ENCODE measurements around the gene TOM1L2. TPM values are rescaled to one million over a fixed set of nuclear protein-coding genes. Genes with fewer than 3 reads are reported as not detected.

Gene TOM1L2
- total RNA-seq, 2 donors from 2014 or later: 47.6 to 68.7 TPM

DNA sequence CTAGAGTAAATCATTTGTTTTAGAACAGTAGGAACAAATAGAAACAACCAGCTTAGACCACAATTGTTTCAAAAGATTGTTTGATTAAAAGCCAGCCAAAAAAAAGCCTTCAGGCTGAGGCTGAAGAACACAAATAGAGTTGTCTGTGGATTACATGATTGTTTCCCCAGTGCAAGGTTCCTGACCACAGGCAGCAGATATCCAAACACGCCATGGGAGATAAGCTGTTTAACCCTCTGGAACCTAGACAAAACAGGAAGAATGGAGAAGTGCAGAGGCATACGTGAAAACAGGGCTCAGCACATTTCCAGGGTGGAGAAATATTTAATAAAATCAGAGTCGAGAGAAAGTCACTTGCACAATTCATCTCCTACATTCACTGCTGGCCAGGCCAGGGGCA lies 45.8 kb upstream of the TOM1L2 start:
- TF ChIP-seq CTCF (IDR thresholded peaks at IDR 0.05): no peak
- Histone ChIP-seq H3K36me3 (no peaks in the 10 kb centered on the region), H3K27me3 (no peaks in the 10 kb centered on the region), H3K4me1 (no peaks in the 10 kb centered on the region), H3K9me3 (no peaks in the 10 kb centered on the region), H3K27ac (no peak overlapping the region), H3K9ac (ENCODE audit: low read depth in 2 of 2, low read length in 2 of 2) (no peak overlapping the region), H3K4me3 (no peak overlapping the region)
- no peak for DNase-seq
- intact Hi-C loops (cut with DNase I): no loop called here

DNA sequence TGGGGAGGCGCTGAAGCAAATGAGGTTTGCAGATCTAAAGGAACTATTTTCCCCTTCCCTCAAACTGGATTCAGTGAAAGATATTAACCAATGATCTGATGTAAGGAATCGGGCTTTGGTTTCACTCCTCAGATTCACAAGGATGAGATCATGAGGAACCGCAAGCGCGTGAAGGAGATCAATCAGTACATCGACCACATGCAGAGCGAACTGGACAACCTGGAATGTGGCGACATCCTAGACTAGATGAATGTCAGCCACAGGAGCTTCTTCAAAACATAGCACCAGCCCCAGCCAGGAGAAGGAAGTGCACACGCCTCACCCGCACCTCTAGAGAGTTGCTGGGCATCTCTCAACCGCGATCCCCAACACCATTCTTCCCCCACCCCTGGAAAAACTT lies 44.2 kb upstream of the TOM1L2 start:
- no peak overlapping the region for H3K27ac ChIP-seq
- TF ChIP-seq CTCF (IDR thresholded peaks at IDR 0.05): no peak
- H3K36me3 ChIP-seq: no peaks in the 10 kb centered on the region
- H3K9ac ChIP-seq (ENCODE audit: low read depth in 2 of 2, low read length in 2 of 2): no peak overlapping the region
- no peak overlapping the region for H3K4me3 ChIP-seq
- intact Hi-C loops (cut with DNase I): no loop called here
- H3K9me3 ChIP-seq: no peaks in the 10 kb centered on the region
- H3K27me3 ChIP-seq: no peaks in the 10 kb centered on the region
- H3K4me1 ChIP-seq: no peaks in the 10 kb centered on the region
- no peak for DNase-seq

- Histone ChIP-seq H3K27ac (no peak overlapping the region), H3K9me3 (no peaks in the 10 kb centered on the region), H3K4me1 (no peaks in the 10 kb centered on the region), H3K27me3 (no peaks in the 10 kb centered on the region), H3K4me3 (no peak overlapping the region), H3K9ac (ENCODE audit: low read depth in 2 of 2, low read length in 2 of 2) (no peak overlapping the region), H3K36me3 (no peaks in the 10 kb centered on the region)
- DNase-seq: no peak
- TF ChIP-seq CTCF (IDR thresholded peaks at IDR 0.05): no peak
- intact Hi-C loops (cut with DNase I): no loop called here
Measured at GRCh38 chr17:18015593-18015992, 43.4 kb upstream of the TOM1L2 start.

- no peak overlapping the region for H3K4me3 ChIP-seq
- intact Hi-C loops (cut with DNase I): no loop called here
- TF ChIP-seq CTCF (IDR thresholded peaks at IDR 0.05): no peak
- H3K9me3 ChIP-seq: no peaks in the 10 kb centered on the region
- no peaks in the 10 kb centered on the region for H3K27me3 ChIP-seq
- no peak for DNase-seq
- no peak overlapping the region for H3K27ac ChIP-seq
- no peaks in the 10 kb centered on the region for H3K4me1 ChIP-seq
- no peak overlapping the region for H3K9ac ChIP-seq (ENCODE audit: low read depth in 2 of 2, low read length in 2 of 2)
- no peaks in the 10 kb centered on the region for H3K36me3 ChIP-seq
Measured at GRCh38 chr17:18014006-18014405, 41.8 kb upstream of the TOM1L2 start.

DNA sequence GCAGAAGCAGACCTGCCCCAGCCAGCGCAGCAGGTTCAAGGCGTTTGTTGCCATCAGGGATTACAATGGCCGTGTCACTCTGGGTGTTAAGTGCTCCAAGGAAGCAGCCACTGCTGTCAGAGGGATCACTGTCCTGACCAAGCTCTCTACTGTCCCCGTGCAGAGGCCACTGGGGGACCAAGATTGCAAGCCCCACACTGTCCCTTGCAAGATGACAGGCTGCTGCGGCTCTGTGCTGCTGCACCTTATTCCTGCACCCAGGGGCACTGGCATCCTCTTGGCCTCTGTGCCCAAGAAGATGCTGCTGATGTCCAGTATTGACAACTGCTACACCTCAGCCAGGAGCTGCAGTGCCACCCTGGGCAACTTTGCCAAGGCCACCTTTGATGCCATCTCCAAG lies 39.1 kb upstream of the TOM1L2 start:
- Histone ChIP-seq H3K4me1 (no peaks in the 10 kb centered on the region), H3K9ac (ENCODE audit: low read depth in 2 of 2, low read length in 2 of 2) (no peak overlapping the region), H3K27me3 (no peaks in the 10 kb centered on the region), H3K27ac (no peak overlapping the region), H3K36me3 (no peaks in the 10 kb centered on the region), H3K9me3 (no peaks in the 10 kb centered on the region), H3K4me3 (no peak overlapping the region)
- DNase-seq: no peak
- intact Hi-C loops (cut with DNase I): no loop called here
- TF ChIP-seq CTCF (IDR thresholded peaks at IDR 0.05): no peak

All from colonic mucosa (tissue), 4 donors.